Measurements from ENCODE around the gene CACNA1H.
"Not testable (repeated sequence)": the region's sequence is repeated elsewhere in the genome, so short reads cannot be mapped to it uniquely, and the experiment has no call there.

GRCh38 chr16:1253701-1254364 lies 100.9 kb downstream of the CACNA1H start:
- not testable (repeated sequence) for TF ChIP-seq POLR2A, CTCF, POLR2AphosphoS5 (IDR thresholded peaks at IDR 0.05)
